Medulla oblongata (tissue), 1 donor: ENCODE results near the gene GUCY2D.

Source experiments
- DNase-seq: peaks from one replicate; pipeline ENCODE4 v3.0.0-alpha.2; 2015; ENCODE audit errors: extremely low spot score

GUCY2D gene

GRCh38 chr17:8063761-8064534 lies 61.5 kb downstream of the GUCY2D start:
- no peak for DNase-seq

- DNase-seq: no peak
Measured at GRCh38 chr17:8064561-8065019, 62.2 kb downstream of the GUCY2D start.

- DNase-seq: no peak
Measured at GRCh38 chr17:8066841-8067775, 64.7 kb downstream of the GUCY2D start.

- DNase-seq: no peak
Measured at GRCh38 chr17:8067806-8068205, 65.4 kb downstream of the GUCY2D start.

- no peak for DNase-seq
Measured at GRCh38 chr17:8068736-8069586, 66.5 kb downstream of the GUCY2D start.

- no peak for DNase-seq
Measured at GRCh38 chr17:8069587-8069860, 67.1 kb downstream of the GUCY2D start.
